ENCODE results near the gene SARDH. TPM values are rescaled to one million over a fixed set of nuclear protein-coding genes. Genes with fewer than 3 reads are reported as not detected.

The SARDH gene
- polyA plus RNA-seq, 1 donor from 2014 or later = not detected

- TF ChIP-seq MXI1 (conservative IDR thresholded peaks at IDR 0.05; ENCODE audit: poor library complexity, severe bottlenecking) (no peak), RAD21 (conservative IDR thresholded peaks at IDR 0.05) (no peak), POLR2AphosphoS5 (IDR thresholded peaks at IDR 0.05) (no peak), TAF1 (IDR thresholded peaks at IDR 0.05; ENCODE audit: low read depth) (no peak), SMC3 (conservative IDR thresholded peaks at IDR 0.05; ENCODE audit: poor library complexity) (no peak), CTCF (IDR thresholded peaks at IDR 0.05; ENCODE audit: poor library complexity, severe bottlenecking) (no peak), EP300 (conservative IDR thresholded peaks at IDR 0.05; ENCODE audit: poor library complexity, severe bottlenecking) (no peak), REST (IDR thresholded peaks at IDR 0.05; ENCODE audit: borderline replicate concordance) (no peak), EZH2 (IDR thresholded peaks at IDR 0.05; ENCODE audit: borderline replicate concordance, insufficient read depth, low read length, poor library complexity, severe bottlenecking) (no peak)
- Histone ChIP-seq H2AFZ (ENCODE audit: low read depth, low read length) (no peak overlapping the region), H3K9me2 (ENCODE audit: insufficient read depth, low read length) (no peaks in the 10 kb centered on the region), H3K27me3 (ENCODE audit: insufficient read depth, low read depth, low read length) (no peaks in the 10 kb centered on the region), H3K4me3 (ENCODE audit: low read length) (no peak overlapping the region), H3K36me3 (ENCODE audit: insufficient read depth, low read length) (no peaks in the 10 kb centered on the region), H3F3A (ENCODE audit: insufficient read depth, low read length, poor library complexity, severe bottlenecking) (no peaks in the 10 kb centered on the region), H3K79me2 (replicated peaks; ENCODE audit: insufficient read depth, low read length) (no peaks in the 10 kb centered on the region), H3K9me3 (ENCODE audit: low read length) (no peaks in the 10 kb centered on the region), H3K27ac (ENCODE audit: low read length) (no peak overlapping the region), H3K9ac (ENCODE audit: low read length) (no peak overlapping the region), H4K20me1 (ENCODE audit: insufficient read depth) (no peaks in the 10 kb centered on the region), H3K4me2 (ENCODE audit: low read length) (no peak overlapping the region)
Measured at GRCh38 chr9:133715295-133715865, 22.8 kb downstream of the SARDH start.

GRCh38 chr9:133714606-133715294 is 23.4 kb downstream of the SARDH start:
- no peaks in the 10 kb centered on the region for H3K79me2 ChIP-seq (replicated peaks; ENCODE audit: insufficient read depth, low read length)
- no peaks in the 10 kb centered on the region for H3K9me2 ChIP-seq (ENCODE audit: insufficient read depth, low read length)
- no peak overlapping the region for H3K9ac ChIP-seq (ENCODE audit: low read length)
- H3K4me3 ChIP-seq (ENCODE audit: low read length) = no peak overlapping the region
- H3K27me3 ChIP-seq (ENCODE audit: insufficient read depth, low read depth, low read length) = no peaks in the 10 kb centered on the region
- H3K36me3 ChIP-seq (ENCODE audit: insufficient read depth, low read length) = no peaks in the 10 kb centered on the region
- H3F3A ChIP-seq (ENCODE audit: insufficient read depth, low read length, poor library complexity, severe bottlenecking) = no peaks in the 10 kb centered on the region
- no peaks in the 10 kb centered on the region for H3K9me3 ChIP-seq (ENCODE audit: low read length)
- H2AFZ ChIP-seq (ENCODE audit: low read depth, low read length) = no peak overlapping the region
- no peak overlapping the region for H3K27ac ChIP-seq (ENCODE audit: low read length)
- H3K4me2 ChIP-seq (ENCODE audit: low read length) = no peak overlapping the region
- H4K20me1 ChIP-seq (ENCODE audit: insufficient read depth) = no peaks in the 10 kb centered on the region
- TF ChIP-seq TAF1 (IDR thresholded peaks at IDR 0.05; ENCODE audit: low read depth) = no peak
- no peak for TF ChIP-seq REST (IDR thresholded peaks at IDR 0.05; ENCODE audit: borderline replicate concordance)
- no peak for TF ChIP-seq EP300 (conservative IDR thresholded peaks at IDR 0.05; ENCODE audit: poor library complexity, severe bottlenecking)

Data from neural cell (in vitro differentiated cells).